GM23338 (cell line): ENCODE measurements around the gene GNB1L. TPM values are rescaled to one million over a fixed set of nuclear protein-coding genes. Genes with fewer than 3 reads are reported as not detected.

Experiments used
- JUNB ChIP-seq: IDR thresholded peaks from one replicate; pipeline ENCODE4 v1.6.1; 2016; ENCODE audit warnings: antibody characterized with exemption; ENCODE audit not compliant: unreplicated experiment
- STAT1 ChIP-seq: IDR thresholded peaks from one replicate; pipeline ENCODE4 v1.6.1; 2016; ENCODE audit warnings: antibody characterized with exemption; ENCODE audit not compliant: unreplicated experiment
- ZNF114 ChIP-seq: fragments of 250-450 bp; sonication (Bioruptor Pico); IDR thresholded peaks from 2 replicates; pipeline ENCODE4 v1.5.0; 2020; ENCODE audit warnings: mild to moderate bottlenecking, moderate library complexity
- ZNF331 ChIP-seq: fragments of 250-450 bp; sonication (Bioruptor Pico); IDR thresholded peaks from 2 replicates; pipeline ENCODE4 v1.5.0; 2020; ENCODE audit warnings: low read depth, mild to moderate bottlenecking, moderate library complexity
- polyA plus RNA-seq: library from polyadenylated mRNA; unstranded; fragments of >200 nt; fragmentation: Nextera tagmentation; extraction: Ambion mirVana; gene quantifications from 2 replicates; pipeline ENCODE4 v1.2.1, GENCODE V29; 2016
- total RNA-seq: library from RNA; depleted of rRNA; stranded (reverse); fragments of >200 nt; shearing (Covaris generic); gene quantifications from 2 replicates; pipeline ENCODE4 v1.2.3, GENCODE V29; 2014
- TF ChIP-seq, protein P1 (sequence below): fragments of 250-450 bp; sonication (Bioruptor Pico); IDR thresholded peaks from 2 replicates; pipeline ENCODE4 v1.5.0; 2020; ENCODE audit warnings: mild to moderate bottlenecking, moderate library complexity
- TF ChIP-seq, protein P2 (sequence below), 2 experiments: fragments of 200-600 bp in 1 of 2; sonication (generic) in 1 of 2; conservative IDR thresholded peaks; 2 replicates each; pipeline versions ENCODE4 v1.5.1 to v1.6.1; 2016 to 2017; ENCODE audit warnings: antibody characterized with exemption in 2 of 2, low read depth in 2 of 2, mild to moderate bottlenecking in 2 of 2, moderate library complexity in 1 of 2

Gene GNB1L
- total and polyA plus RNA-seq, 2 experiments from 2014 or later, result 15.2 to 27.8 TPM

DNA sequence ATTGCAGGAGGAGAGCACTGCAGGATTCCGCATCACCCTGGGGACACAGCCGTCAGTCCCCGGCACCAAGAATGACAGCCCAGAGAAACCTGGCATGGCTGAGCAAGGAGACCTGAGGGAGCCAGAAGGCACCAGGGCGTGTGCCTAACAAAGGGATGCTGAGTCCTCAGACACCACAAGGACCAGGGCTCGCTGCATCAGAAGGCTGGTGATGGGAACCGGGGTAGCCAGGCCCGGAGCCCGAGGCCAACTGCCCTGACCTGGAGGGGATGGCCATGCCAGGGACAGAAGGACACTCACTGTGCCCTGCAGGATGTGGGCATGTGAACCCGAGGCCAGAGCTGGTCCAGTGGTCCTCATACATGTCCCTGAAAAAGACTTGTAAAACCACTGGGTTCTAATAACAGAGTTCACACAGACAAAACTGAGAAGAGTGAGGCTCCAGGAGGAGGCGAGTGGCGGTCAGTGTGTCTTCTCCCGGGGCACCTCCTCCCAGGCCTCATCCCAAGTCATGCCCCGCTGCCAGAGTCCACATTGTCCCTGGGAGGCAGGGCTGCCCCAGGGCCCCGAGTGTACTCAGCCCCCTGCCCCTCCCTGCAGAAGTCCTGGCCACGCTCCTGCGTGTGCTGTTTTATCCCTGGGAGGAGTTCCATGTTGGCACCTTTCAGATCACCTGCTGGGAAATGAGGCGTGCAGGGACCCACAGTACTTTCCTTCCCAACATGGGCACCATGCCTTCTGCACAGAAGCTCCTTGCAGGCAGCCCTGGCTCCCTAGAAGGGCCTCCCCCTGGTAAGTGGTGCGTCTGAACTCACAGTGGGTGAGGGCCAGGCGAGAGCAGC, 51.6 kb downstream of the GNB1L start (continued):
- TF ChIP-seq, protein P1, sequence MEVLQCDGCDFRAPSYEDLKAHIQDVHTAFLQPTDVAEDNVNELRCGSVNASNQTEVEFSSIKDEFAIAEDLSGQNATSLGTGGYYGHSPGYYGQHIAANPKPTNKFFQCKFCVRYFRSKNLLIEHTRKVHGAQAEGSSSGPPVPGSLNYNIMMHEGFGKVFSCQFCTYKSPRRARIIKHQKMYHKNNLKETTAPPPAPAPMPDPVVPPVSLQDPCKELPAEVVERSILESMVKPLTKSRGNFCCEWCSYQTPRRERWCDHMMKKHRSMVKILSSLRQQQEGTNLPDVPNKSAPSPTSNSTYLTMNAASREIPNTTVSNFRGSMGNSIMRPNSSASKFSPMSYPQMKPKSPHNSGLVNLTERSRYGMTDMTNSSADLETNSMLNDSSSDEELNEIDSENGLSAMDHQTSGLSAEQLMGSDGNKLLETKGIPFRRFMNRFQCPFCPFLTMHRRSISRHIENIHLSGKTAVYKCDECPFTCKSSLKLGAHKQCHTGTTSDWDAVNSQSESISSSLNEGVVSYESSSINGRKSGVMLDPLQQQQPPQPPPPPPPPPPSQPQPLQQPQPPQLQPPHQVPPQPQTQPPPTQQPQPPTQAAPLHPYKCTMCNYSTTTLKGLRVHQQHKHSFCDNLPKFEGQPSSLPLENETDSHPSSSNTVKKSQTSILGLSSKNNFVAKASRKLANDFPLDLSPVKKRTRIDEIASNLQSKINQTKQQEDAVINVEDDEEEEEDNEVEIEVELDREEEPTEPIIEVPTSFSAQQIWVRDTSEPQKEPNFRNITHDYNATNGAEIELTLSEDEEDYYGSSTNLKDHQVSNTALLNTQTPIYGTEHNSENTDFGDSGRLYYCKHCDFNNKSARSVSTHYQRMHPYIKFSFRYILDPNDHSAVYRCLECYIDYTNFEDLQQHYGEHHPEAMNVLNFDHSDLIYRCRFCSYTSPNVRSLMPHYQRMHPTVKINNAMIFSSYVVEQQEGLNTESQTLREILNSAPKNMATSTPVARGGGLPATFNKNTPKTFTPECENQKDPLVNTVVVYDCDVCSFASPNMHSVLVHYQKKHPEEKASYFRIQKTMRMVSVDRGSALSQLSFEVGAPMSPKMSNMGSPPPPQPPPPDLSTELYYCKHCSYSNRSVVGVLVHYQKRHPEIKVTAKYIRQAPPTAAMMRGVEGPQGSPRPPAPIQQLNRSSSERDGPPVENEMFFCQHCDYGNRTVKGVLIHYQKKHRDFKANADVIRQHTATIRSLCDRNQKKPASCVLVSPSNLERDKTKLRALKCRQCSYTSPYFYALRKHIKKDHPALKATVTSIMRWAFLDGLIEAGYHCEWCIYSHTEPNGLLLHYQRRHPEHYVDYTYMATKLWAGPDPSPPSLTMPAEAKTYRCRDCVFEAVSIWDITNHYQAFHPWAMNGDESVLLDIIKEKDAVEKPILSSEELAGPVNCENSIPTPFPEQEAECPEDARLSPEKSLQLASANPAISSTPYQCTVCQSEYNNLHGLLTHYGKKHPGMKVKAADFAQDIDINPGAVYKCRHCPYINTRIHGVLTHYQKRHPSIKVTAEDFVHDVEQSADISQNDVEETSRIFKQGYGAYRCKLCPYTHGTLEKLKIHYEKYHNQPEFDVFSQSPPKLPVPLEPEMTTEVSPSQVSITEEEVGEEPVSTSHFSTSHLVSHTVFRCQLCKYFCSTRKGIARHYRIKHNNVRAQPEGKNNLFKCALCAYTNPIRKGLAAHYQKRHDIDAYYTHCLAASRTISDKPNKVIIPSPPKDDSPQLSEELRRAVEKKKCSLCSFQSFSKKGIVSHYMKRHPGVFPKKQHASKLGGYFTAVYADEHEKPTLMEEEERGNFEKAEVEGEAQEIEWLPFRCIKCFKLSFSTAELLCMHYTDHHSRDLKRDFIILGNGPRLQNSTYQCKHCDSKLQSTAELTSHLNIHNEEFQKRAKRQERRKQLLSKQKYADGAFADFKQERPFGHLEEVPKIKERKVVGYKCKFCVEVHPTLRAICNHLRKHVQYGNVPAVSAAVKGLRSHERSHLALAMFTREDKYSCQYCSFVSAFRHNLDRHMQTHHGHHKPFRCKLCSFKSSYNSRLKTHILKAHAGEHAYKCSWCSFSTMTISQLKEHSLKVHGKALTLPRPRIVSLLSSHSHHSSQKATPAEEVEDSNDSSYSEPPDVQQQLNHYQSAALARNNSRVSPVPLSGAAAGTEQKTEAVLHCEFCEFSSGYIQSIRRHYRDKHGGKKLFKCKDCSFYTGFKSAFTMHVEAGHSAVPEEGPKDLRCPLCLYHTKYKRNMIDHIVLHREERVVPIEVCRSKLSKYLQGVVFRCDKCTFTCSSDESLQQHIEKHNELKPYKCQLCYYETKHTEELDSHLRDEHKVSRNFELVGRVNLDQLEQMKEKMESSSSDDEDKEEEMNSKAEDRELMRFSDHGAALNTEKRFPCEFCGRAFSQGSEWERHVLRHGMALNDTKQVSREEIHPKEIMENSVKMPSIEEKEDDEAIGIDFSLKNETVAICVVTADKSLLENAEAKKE (CRISPR knock-in tag), result no peak
- TF ChIP-seq ZNF114 (CRISPR knock-in tag), result no peak
- TF ChIP-seq ZNF331 (CRISPR knock-in tag), result no peak
- no peak for TF ChIP-seq STAT1
- no peak for TF ChIP-seq JUNB
- TF ChIP-seq, protein P2, sequence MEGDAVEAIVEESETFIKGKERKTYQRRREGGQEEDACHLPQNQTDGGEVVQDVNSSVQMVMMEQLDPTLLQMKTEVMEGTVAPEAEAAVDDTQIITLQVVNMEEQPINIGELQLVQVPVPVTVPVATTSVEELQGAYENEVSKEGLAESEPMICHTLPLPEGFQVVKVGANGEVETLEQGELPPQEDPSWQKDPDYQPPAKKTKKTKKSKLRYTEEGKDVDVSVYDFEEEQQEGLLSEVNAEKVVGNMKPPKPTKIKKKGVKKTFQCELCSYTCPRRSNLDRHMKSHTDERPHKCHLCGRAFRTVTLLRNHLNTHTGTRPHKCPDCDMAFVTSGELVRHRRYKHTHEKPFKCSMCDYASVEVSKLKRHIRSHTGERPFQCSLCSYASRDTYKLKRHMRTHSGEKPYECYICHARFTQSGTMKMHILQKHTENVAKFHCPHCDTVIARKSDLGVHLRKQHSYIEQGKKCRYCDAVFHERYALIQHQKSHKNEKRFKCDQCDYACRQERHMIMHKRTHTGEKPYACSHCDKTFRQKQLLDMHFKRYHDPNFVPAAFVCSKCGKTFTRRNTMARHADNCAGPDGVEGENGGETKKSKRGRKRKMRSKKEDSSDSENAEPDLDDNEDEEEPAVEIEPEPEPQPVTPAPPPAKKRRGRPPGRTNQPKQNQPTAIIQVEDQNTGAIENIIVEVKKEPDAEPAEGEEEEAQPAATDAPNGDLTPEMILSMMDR (conservative IDR thresholded peaks at IDR 0.05; ENCODE audit: low read depth in 2 of 2), result no peak
